ENCODE data around the gene CLOCK. TPM values are rescaled to one million over a fixed set of nuclear protein-coding genes. Genes with fewer than 3 reads are reported as not detected.

The CLOCK gene
- total RNA-seq, 4 donors from 2014 or later: 23.0 to 32.1 (median 27.8) TPM

DNA sequence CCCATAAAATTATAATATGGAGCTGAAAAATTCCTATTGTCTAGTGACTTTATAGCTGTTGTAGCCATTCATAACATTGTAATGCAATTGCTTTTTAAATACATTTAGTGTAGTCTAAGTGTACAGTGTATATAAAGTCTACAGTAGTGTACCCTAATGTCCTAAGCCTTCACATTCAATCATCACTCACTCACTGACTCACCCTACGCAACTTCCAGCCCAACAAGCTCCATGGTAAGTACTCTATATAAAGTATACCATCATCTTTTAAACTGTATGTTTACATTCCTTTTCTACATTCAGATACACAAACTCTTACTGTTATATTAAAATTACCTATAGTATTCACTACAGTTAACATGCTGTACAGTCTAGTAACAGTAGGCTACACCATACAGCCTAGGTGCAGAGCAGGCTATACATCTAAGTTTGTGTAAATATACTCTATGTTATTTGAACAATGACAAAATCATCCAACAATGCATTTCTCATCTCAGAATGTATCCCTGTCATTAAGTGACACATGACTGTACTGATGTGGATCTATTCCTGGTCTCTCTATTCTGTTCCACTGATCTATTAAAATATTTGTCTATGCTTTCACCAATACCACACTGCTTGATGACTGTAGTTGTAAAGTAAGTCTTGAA lies 33.7 kb downstream of the CLOCK start:
- no peak overlapping the region for H3K27ac ChIP-seq
- H3K36me3 ChIP-seq: no peaks in the 10 kb centered on the region
- H3K27me3 ChIP-seq: no peaks in the 10 kb centered on the region
- H3K9me3 ChIP-seq: no peaks in the 10 kb centered on the region
- no peak for DNase-seq
- no peaks in the 10 kb centered on the region for H3K4me1 ChIP-seq
- no peak for TF ChIP-seq POLR2A (IDR thresholded peaks at IDR 0.05)
- no peak overlapping the region for H3K4me3 ChIP-seq

DNA sequence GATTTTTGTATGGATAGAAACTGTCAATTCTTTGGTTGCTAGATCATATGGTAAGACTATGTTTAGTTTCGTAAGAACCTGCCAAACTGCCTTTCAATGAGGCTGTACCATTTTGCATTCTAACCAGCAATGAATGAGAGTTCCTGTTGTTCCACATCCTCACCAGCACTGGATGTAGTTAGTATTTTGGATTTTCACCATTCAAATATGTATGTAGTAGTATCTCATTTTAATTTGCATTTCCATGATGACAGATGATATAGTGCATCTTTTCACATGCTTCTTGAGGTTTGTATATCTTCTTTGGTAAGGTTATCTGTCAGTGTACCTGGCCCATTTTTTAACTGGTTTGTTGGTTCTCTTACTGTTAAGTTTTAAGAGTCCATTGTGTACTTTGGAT lies 34.6 kb downstream of the CLOCK start:
- Histone ChIP-seq H3K4me3 (no peak overlapping the region), H3K27me3 (no peaks in the 10 kb centered on the region), H3K4me1 (no peaks in the 10 kb centered on the region), H3K9me3 (no peaks in the 10 kb centered on the region), H3K36me3 (peaks cover 0 to 7% (median 0%) of the 10 kb centered on the region in 3 donors), H3K27ac (no peak overlapping the region)
- no peak for DNase-seq
- no peak for TF ChIP-seq POLR2A (IDR thresholded peaks at IDR 0.05)
- TF ChIP-seq, protein P1, sequence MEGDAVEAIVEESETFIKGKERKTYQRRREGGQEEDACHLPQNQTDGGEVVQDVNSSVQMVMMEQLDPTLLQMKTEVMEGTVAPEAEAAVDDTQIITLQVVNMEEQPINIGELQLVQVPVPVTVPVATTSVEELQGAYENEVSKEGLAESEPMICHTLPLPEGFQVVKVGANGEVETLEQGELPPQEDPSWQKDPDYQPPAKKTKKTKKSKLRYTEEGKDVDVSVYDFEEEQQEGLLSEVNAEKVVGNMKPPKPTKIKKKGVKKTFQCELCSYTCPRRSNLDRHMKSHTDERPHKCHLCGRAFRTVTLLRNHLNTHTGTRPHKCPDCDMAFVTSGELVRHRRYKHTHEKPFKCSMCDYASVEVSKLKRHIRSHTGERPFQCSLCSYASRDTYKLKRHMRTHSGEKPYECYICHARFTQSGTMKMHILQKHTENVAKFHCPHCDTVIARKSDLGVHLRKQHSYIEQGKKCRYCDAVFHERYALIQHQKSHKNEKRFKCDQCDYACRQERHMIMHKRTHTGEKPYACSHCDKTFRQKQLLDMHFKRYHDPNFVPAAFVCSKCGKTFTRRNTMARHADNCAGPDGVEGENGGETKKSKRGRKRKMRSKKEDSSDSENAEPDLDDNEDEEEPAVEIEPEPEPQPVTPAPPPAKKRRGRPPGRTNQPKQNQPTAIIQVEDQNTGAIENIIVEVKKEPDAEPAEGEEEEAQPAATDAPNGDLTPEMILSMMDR (IDR thresholded peaks at IDR 0.05): no peak

DNA sequence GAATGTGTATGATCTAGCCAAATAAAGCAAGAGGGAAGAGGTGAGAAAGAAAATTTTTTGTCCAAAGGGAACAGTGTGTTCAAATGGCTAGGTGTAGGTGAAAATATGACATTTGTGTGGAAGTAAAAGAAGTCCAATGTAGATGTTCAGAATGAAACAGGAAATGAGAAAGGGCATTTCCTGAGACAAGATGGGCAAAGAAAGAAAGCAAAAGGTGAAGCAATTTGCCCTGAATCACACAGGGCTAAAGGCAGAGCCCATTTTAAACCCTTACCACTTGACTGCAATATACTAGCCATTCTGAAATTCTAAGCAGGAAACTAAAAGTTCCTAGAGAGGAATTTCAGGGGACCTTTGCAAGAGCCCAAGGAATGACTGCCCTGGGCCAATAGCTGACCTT lies 36.0 kb downstream of the CLOCK start:
- Histone ChIP-seq H3K9me3 (no peaks in the 10 kb centered on the region), H3K4me1 (no peaks in the 10 kb centered on the region), H3K36me3 (peaks cover 0 to 9% (median 0%) of the 10 kb centered on the region in 3 donors), H3K4me3 (no peak overlapping the region), H3K27ac (no peak overlapping the region), H3K27me3 (no peaks in the 10 kb centered on the region)
- DNase-seq: no peak
- no peak for TF ChIP-seq POLR2A (IDR thresholded peaks at IDR 0.05)
- TF ChIP-seq, protein P1 (IDR thresholded peaks at IDR 0.05): no peak

DNA sequence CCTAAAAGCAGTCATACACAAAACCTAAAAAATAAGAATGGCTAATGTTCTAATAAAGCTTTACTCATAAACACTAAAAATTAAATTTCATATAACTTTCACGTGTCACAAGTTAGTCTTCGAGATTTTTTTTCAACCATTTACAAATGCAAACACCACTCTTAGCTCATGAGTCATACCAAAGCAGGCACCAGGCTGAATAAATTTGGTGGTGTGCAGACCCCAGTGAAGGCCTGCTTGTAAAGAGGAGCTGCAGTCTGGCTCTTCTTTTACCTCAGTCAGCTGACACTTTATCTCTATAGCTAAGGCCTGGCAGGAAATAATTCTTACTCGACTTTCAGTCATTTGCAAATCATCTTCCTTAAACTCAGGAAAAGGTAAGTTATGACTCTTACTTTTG lies 37.4 kb downstream of the CLOCK start:
- no peaks in the 10 kb centered on the region for H3K9me3 ChIP-seq
- H3K27me3 ChIP-seq: no peaks in the 10 kb centered on the region
- no peak overlapping the region for H3K27ac ChIP-seq
- no peaks in the 10 kb centered on the region for H3K4me1 ChIP-seq
- no peak for DNase-seq
- H3K4me3 ChIP-seq: no peak overlapping the region
- no peak for TF ChIP-seq POLR2A (IDR thresholded peaks at IDR 0.05)
- TF ChIP-seq, protein P1 (IDR thresholded peaks at IDR 0.05): no peak
- peaks cover 0 to 9% (median 0%) of the 10 kb centered on the region in 3 donors for H3K36me3 ChIP-seq

DNA sequence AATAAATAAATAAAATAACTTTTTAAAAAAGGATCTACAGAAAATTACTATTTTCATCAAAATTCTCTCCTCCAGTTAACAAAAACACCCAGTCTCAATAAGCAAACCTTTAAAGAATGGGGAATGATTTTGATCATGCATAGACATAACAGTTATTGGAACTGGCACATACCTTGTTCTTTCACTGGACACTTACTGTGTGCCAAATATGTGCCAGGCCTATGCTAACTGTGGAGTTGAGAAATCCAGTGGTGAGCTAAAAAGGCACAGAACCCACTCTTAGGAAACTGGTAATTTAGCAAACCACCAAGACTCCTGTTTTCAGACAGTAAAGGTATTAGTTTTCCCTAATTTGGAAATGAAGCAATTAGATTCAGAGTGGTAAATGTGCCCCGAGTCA lies 39.1 kb downstream of the CLOCK start:
- no peak for DNase-seq
- Histone ChIP-seq H3K27me3 (no peaks in the 10 kb centered on the region), H3K9me3 (no peaks in the 10 kb centered on the region), H3K27ac (no peak overlapping the region), H3K4me1 (no peaks in the 10 kb centered on the region), H3K4me3 (no peak overlapping the region), H3K36me3 (peaks cover 0 to 9% (median 0%) of the 10 kb centered on the region in 3 donors)
- TF ChIP-seq, protein P1 (IDR thresholded peaks at IDR 0.05): no peak
- no peak for TF ChIP-seq POLR2A (IDR thresholded peaks at IDR 0.05)

DNA sequence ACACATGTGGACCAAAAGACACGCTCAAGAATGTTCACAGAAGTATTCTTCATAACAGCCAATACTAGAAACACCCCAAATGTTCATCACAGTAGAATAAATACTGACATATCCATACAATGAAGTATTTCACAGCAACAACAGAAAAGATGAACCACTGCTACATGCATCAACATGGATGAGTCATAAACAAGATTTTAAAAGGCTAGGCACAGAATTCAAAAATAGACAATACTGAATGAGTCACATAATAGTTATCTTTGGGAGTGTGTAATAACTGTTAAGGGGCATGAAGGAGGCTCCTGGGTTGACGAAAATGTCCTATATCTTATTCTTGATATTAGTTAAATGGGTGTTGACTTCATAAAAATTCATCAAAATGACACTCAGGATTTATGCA lies 43.5 kb downstream of the CLOCK start:
- no peak for DNase-seq
- Histone ChIP-seq H3K36me3 (peaks cover 0 to 9% (median 0%) of the 10 kb centered on the region in 3 donors), H3K4me3 (no peak overlapping the region), H3K9me3 (no peaks in the 10 kb centered on the region), H3K4me1 (no peaks in the 10 kb centered on the region), H3K27ac (no peak overlapping the region), H3K27me3 (no peaks in the 10 kb centered on the region)
- TF ChIP-seq, protein P1 (IDR thresholded peaks at IDR 0.05): no peak
- TF ChIP-seq POLR2A (IDR thresholded peaks at IDR 0.05): no peak
